ENCODE data around the gene MAD2L1BP.
"Not testable (repeated sequence)": the region's sequence is repeated elsewhere in the genome, so short reads cannot be mapped to it uniquely, and the experiment has no call there.

Gene MAD2L1BP

DNA sequence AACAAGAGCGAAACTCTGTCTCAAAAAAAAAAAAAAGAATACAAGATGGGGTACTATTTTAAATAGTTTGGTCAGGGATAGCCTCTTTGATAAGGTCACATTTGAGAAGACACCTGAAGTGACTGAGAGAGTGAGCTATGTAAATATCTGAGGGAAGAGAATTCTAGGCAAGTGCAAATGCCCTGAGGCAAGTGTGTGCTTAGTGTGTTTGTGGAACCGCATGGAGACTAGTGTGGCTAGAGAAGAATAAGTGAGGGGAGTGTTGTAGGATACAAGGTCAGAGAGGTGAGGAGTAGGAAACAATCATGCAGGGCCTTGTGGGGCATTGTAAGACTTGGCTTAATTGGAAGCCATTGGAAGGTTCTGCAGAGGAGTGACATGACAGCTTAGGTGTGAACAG, 12.6 kb downstream of the MAD2L1BP start:
- DNase-seq (ENCODE audit: low read depth): no peak
- TF ChIP-seq, protein P1, sequence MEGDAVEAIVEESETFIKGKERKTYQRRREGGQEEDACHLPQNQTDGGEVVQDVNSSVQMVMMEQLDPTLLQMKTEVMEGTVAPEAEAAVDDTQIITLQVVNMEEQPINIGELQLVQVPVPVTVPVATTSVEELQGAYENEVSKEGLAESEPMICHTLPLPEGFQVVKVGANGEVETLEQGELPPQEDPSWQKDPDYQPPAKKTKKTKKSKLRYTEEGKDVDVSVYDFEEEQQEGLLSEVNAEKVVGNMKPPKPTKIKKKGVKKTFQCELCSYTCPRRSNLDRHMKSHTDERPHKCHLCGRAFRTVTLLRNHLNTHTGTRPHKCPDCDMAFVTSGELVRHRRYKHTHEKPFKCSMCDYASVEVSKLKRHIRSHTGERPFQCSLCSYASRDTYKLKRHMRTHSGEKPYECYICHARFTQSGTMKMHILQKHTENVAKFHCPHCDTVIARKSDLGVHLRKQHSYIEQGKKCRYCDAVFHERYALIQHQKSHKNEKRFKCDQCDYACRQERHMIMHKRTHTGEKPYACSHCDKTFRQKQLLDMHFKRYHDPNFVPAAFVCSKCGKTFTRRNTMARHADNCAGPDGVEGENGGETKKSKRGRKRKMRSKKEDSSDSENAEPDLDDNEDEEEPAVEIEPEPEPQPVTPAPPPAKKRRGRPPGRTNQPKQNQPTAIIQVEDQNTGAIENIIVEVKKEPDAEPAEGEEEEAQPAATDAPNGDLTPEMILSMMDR (conservative IDR thresholded peaks at IDR 0.05; ENCODE audit: control insufficient read depth, insufficient read depth, low read depth, low read length): no peak
- no peak overlapping the region for H3K4me3 ChIP-seq (ENCODE audit: control insufficient read depth, low read depth, low read length)

DNA sequence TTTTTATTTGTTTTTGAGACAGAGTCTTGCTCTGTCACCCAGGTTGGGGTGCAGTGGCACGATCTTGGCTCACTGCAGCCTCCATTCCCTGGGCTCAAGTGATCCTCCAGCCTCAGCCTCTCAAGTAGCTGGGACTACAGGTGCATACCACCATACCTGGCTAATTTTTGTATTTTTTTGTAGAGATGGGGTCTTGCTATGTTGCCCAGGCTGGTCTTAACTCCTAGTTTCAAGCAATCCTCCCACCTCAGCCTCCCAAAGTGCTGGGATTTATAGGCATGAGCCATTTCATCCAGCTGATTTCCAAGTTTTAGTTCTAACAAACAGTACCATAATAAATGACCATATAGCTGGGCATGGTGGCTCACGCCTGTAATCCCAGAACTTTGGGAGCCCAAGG, 17.2 kb downstream of the MAD2L1BP start:
- not testable (repeated sequence) for DNase-seq (ENCODE audit: low read depth); H3K4me3 ChIP-seq (ENCODE audit: control insufficient read depth, low read depth, low read length)

DNA sequence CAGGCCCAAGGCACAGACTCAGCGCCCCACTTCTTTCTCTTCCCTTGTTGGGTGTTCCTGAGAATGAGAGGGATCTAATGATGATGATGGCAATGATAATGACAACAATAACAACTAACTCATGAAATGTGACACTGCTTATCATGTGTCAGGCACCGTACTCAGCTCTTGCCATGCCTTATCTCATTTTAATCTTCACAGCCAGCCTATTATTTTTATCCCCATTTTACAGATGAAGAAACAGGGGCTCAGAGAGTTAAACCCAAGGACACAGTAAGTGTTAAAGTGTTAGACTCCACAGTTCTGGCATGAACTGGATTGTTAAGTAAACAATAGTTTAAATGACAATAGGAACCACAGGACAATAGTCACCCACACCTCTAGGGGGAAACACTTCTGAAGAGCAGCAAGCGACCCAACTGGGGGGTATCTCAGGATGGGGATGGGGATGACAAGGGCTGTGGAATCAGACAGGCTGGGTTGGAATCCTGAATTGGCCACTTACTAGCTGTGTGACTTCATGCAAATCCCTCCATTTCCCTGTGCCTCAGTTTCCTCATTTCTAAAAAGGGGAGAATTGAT, 21.7 kb downstream of the MAD2L1BP start:
- DNase-seq (ENCODE audit: low read depth): no peak
- H3K4me3 ChIP-seq (ENCODE audit: control insufficient read depth, low read depth, low read length): no peak overlapping the region
- TF ChIP-seq, protein P1 (conservative IDR thresholded peaks at IDR 0.05; ENCODE audit: control insufficient read depth, insufficient read depth, low read depth, low read length): no peak

DNA sequence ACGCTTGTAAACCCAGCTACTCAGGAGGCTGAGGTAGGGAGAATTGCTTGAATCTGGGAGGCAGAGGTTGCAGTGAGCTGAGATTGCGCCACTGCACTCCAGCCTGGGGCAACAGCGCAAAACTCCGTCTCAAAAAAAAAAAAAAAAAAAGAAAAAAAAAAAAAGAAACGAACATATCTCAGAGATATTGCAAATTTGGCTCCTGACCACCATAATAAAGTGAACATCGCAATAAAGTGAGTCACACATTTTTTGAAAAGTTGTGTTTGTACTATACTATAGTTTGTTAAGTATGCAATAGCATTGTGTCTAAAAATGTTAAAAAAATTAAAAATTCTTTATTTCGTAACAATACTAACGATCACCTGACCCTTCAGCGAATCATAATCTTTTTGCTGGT, 22.5 kb downstream of the MAD2L1BP start:
- TF ChIP-seq, protein P1 (conservative IDR thresholded peaks at IDR 0.05; ENCODE audit: control insufficient read depth, insufficient read depth, low read depth, low read length): no peak
- H3K4me3 ChIP-seq (ENCODE audit: control insufficient read depth, low read depth, low read length): no peak overlapping the region
- DNase-seq (ENCODE audit: low read depth): no peak

DNA sequence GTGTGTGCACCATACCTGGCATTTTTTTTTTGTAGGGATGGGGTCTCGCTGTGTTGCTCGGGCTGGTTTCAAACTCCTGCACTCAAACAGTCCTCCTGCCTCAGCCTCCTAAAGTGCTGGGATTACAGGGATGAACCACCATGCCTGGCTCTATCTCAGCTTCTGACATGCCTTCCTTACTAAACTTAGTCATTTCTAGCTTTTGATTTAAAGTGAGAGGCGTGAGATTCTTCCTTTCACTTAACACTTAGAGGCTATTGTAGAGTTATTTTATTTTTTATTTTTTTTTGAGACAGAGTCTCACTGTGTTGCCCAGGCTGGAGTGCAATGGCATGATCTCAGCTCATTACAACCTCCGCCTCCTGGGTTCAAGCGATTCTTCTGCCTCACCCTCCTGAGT, 27.3 kb downstream of the MAD2L1BP start:
- DNase-seq (ENCODE audit: low read depth); H3K4me3 ChIP-seq (ENCODE audit: control insufficient read depth, low read depth, low read length): not testable (repeated sequence)

DNA sequence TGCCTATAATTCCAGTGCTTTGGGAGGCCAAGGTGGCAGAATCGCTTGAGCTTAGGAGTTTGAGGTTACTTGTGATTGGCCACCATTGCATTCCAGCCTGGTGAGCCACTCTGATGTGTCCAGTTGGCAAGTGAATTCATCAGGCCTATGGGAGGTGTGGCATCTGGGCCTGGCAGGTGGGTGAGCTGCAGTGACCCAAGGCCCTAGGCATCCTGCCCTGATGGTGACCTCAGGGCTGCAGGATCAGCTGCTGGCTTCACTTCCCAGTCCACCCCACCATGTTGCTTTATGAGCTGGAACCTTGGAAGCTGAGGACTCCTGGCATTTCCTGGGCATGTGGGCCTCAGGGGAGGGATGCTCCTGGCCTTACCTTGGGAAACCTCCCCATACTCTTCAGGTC, 29.7 kb downstream of the MAD2L1BP start:
- TF ChIP-seq, protein P1 (conservative IDR thresholded peaks at IDR 0.05; ENCODE audit: control insufficient read depth, insufficient read depth, low read depth, low read length): no peak
- H3K4me3 ChIP-seq (ENCODE audit: control insufficient read depth, low read depth, low read length): no peak overlapping the region
- DNase-seq (ENCODE audit: low read depth): no peak

DNA sequence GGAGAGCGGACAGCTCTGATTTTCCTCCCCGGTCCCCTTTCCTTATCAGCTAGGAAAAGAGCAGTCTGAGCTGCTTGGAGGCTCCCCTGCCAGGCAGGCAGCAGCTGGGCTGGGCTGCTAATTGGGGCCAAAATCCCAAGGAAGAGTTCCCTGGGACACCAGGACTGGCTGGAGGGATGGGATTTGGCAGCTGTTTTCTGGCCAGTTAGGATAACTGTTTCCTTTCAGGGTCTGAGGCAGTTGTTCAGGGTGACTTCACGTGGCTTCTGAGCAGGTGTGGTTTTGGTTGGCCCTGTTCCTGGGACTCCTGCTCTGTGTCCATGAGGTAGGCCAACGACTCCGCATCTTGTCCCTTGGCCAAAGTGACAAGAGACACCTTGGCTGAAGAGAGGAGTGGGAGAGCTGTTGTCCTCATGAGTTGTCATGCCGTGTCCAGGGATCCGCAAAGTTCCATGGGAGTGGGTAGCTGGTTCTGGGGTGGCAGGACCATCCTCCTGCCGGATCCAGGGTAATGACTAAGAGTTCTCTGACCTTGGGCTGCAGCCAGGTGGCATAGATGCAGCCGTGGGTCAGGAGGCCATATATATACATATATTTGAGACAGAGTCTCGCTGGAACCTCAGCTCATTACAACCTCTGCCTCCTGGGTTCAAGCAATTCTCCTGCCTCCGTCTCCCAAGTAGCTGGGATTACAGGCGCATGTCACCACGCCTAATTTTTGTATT, 30.7 kb downstream of the MAD2L1BP start:
- TF ChIP-seq, protein P1 (conservative IDR thresholded peaks at IDR 0.05; ENCODE audit: control insufficient read depth, insufficient read depth, low read depth, low read length): no peak
- H3K4me3 ChIP-seq (ENCODE audit: control insufficient read depth, low read depth, low read length): no peak overlapping the region
- no peak for DNase-seq (ENCODE audit: low read depth)

Data from fibroblast of mammary gland (primary cell).